GM18502 (cell line): ENCODE data around the gene KIF3A.

Source experiments
- ATAC-seq: cut with Tn5 transposase; IDR thresholded peaks from one replicate; pipeline ENCODE4 v1.9.1; 2021; ENCODE audit warnings: mild to moderate bottlenecking; ENCODE audit not compliant: unreplicated experiment, poor library complexity

KIF3A gene

GRCh38 chr5:132666310-132667123 lies 70.8 kb downstream of the KIF3A start:
- ATAC-seq, result no peak

- ATAC-seq, result no peak
These were observed 71.7 kb downstream of the KIF3A start for GRCh38 chr5:132665574-132666080.

GRCh38 chr5:132664696-132665209 lies 72.6 kb downstream of the KIF3A start:
- ATAC-seq, result no peak

GRCh38 chr5:132663771-132664695 lies 73.3 kb downstream of the KIF3A start:
- ATAC-seq, result peak; percentile 55

DNA sequence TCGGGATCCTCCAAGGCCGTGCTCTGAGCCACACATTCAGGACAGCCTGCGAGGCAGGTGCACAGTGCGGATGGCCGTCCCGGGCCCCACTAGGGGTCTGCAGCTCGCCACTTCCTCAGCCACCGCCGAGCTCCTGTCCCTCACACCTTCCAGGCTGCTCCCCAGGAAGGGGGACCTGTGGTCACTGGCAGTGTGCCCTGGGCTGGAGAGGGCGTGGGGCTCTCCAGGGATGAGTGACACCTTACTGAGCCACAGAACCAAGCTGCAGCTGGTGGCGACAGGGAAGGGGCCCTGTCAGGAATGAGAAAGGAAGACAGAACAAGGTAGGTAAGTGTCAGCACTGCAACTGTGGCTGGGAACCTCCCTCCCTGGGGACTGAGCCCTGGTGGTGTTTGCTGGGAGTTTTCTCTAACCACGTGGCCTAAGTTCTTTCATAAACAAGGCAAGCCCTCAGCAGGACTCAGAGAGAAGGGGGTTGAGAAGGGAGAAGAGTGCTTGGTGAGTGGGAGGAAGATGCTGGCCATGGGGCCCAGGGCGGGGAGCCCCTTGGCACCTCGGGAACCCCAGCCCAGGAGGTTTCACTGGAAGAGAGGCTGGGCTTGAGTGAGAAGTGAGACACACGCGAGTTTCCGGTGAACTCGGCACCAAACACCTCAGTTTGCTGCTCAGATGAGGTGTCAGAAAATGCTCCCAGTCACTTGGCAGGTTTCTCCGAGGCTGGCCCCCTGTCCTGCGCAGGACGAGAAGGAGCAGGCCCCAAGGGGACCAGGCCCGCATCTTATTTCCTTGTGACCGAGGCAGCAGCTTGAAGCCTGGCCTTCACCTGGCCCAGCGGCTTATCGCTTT lies 74.2 kb downstream of the KIF3A start:
- peak; percentile 74 for ATAC-seq

DNA sequence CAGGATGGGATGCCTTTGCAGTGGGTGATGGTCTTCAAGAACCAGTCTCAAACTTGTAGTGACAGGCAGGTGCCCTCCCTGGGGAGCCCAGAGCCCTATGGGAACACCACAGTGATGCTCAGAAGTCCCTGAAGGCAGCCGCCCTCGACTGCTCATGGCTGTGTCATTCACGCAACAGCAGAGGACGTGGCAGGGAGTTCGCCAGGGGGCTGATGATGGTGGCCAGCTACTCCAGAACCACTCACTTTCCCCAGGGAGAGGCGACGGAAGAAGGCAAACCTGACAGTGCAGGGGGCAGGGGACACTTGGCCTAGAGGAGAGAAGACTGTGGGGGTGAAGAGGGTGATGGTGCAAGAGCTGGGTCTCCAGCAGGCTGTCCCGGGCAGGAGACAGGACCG lies 75.3 kb downstream of the KIF3A start:
- ATAC-seq, result no peak

DNA sequence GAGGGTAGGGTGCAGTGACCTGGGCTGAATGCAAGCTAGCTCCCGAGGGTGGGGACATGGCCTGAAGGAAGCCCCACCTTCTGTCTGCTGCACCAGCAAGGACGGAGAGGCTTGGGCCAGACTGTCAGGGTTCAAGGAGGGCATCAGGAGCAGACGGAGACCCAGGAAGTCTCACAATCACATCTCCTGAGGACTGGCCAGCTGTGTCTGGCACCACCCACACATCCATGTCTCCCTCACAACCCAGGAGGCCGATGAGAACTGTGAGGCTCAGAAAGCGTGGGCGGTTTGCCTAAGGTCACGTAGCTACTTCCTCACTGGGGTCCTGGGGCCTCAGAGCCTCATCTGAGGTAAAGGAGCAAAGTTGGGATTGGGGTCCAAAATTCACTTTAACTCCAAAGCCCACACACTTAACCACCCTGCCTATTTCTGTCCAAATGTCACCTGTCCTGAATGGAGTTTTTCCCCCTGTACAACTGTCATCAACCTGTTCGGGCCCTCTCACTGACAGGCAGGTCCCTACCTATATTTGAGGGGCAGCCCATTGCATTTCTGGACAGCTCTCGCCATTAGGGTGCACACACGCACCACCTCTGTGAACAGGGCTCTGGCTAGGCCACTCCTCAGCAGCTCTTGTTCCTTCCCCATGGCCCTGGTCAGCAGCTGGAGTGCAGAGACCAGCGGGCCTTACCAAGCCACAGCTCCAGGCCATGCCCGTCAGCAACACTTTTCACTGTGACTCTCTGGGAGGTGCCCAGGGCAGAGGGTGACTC lies 75.9 kb downstream of the KIF3A start:
- no peak for ATAC-seq

DNA sequence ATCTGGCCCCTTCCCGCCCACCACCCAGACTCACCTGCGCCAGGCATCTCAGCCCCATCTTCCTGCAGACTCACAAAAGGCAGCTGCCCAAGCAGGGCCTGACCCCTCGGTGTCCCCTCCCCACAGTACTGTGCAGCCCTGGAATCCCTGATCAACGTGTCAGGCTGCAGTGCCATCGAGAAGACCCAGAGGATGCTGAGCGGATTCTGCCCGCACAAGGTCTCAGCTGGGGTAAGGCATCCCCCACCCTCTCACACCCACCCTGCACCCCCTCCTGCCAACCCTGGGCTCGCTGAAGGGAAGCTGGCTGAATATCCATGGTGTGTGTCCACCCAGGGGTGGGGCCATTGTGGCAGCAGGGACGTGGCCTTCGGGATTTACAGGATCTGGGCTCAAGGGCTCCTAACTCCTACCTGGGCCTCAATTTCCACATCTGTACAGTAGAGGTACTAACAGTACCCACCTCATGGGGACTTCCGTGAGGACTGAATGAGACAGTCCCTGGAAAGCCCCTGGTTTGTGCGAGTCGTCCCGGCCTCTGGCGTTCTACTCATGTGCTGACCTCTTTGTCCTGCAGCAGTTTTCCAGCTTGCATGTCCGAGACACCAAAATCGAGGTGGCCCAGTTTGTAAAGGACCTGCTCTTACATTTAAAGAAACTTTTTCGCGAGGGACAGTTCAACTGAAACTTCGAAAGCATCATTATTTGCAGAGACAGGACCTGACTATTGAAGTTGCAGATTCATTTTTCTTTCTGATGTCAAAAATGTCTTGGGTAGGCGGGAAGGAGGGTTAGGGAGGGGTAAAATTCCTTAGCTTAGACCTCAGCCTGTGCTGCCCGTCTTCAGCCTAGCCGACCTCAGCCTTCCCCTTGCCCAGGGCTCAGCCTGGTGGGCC lies 77.5 kb downstream of the KIF3A start:
- no peak for ATAC-seq

- ATAC-seq, result no peak
These were observed 78.7 kb downstream of the KIF3A start for GRCh38 chr5:132658381-132659302.

- ATAC-seq, result no peak
These were observed 79.5 kb downstream of the KIF3A start, which contains the start of gene IL13 for GRCh38 chr5:132657676-132658380. Gene IL13, plus strand, starts transcription at chr5:132658173. Its CDS starts 14 bp downstream, at chr5:132658187.

DNA sequence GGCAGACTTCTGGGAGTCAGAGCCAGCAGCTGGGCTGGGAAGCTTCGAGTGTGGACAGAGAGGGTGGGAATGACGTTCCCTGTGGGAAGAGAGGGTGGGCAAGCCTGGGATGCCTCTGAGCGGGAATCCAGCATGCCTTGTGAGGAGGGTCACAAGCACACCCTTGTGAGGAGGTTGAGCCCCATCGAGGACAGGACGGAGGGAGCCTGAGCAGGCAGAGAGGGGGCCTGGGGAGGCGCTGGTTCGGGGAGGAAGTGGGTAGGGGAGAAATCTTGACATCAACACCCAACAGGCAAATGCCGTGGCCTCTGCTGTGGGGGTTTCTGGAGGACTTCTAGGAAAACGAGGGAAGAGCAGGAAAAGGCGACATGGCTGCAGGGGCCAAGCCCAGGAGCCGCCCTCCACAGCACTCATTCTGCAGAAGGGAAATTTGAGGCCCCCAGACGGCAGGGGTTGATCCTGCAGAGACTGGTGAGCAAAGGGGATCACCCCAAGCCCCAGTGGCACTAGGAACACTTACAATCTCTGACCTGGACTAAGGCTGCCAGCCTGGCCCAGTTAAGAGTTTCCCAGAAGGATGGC lies 80.5 kb downstream of the KIF3A start:
- ATAC-seq, result no peak

- no peak for ATAC-seq
These were observed 81.2 kb downstream of the KIF3A start for GRCh38 chr5:132655821-132656773.

GRCh38 chr5:132653716-132654115 lies 83.6 kb downstream of the KIF3A start:
- ATAC-seq, result no peak

DNA sequence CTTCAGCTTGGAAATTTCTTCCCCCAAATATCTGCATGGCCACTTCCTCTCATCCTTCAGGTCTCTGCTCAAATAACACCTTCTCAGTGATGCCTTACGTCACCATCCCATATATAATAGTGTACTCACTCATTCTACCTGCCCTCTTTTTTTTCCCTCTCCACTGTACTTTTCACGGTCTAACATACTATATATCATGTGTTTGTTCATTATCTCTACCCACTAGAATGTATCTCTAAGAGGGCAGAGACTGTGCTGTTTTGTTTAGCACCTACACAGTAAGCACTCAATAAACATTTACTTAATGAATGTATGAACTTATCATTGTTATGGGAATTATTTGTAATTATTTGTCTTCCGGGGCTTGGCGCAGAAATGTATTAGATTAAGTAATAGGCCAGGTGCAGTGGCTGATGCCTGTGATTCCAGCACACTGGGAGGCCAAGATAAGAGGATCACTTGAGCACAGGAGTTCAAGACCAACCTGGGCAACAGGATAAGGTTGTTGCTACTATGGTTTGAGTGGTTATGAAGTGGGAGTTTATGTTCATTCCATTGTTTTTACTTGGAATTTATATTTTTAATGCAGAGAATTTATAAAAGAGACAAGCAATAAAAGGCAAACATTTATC lies 85.4 kb downstream of the KIF3A start:
- ATAC-seq, result no peak

DNA sequence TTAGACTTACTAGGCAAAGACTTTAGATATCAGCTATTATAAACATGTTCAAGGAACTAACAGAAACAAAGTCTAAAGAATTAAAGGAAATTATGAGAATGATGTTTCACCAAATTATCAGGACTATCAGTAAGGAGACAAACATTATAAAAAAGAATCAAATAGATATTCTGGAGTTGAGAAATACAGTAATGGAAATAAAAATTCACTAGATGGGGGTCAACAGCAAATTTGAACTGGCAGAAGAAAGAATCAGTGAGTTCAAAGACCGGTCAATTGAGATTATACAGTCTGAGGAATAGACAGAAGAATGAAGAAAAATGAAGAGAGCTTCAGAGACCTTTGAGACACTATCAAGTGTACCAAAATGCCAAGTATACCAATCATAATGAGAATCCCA lies 89.0 kb downstream of the KIF3A start:
- no peak for ATAC-seq
